GM12878 (cell line): ENCODE data around the gene M1AP. TPM values are rescaled to one million over a fixed set of nuclear protein-coding genes. Genes with fewer than 3 reads are reported as not detected.

ENCODE experiments used
- ATAC-seq: fragments of 200-7000 bp; cut with Tn5 transposase; 3 replicates; pipeline ENCODE4 v1.9.1; 2020; ENCODE audit warnings: mild to moderate bottlenecking, moderate library complexity
- BruUV-seq: library from RNA; stranded (reverse); fragments of 400-500 nt; replicated peaks from 2 replicates; lab custom pipeline; 2021; lab: Mats Ljungman, UMichigan
- CTCF ChIA-PET: fragments of 300-600 bp; sonication (Branson Sonifier 250); formaldehyde crosslinking; extraction: SDS; loops from one replicate; lab custom pipeline; 2021; ENCODE audit warnings: inconsistent platforms; lab: Yijun Ruan, JAX
- POLR2A ChIA-PET: fragments of 350-600 bp; formaldehyde crosslinking; extraction: SDS; loops from one replicate; lab custom pipeline; 2021; ENCODE audit warnings: inconsistent platforms; lab: Charles Lee
- RAD21 ChIA-PET: fragments of 300-600 bp; sonication (Branson Sonifier 250); formaldehyde crosslinking; loops from one replicate; lab custom pipeline; 2023; ENCODE audit warnings: antibody characterized with exemption; ENCODE audit not compliant: unreplicated experiment; lab: Charles Lee
- SMC1A ChIA-PET: fragments of 300-600 bp; sonication (Branson Sonifier 250); formaldehyde crosslinking; loops from one replicate; lab custom pipeline; 2023; ENCODE audit not compliant: unreplicated experiment, uncharacterized antibody; lab: Charles Lee
- DNase-seq: peaks from one replicate; pipeline ENCODE4 v3.0.0-alpha.2; 2011; ENCODE audit warnings: low read depth, low spot score
- FAIRE-seq: peaks from 3 replicates; lab custom pipeline; 2011; peaks lifted over from hg19 to GRCh38; lab: Jason Lieb, UNC
- H2AFZ ChIP-seq: 2 replicates; pipeline ENCODE4 v1.6.0; 2011; ENCODE audit warnings: low read depth, low read length, control low read depth; ENCODE audit not compliant: control insufficient read depth
- H3K27ac ChIP-seq: 2 replicates; pipeline ENCODE4 v1.5.1; 2011; ENCODE audit warnings: control low read depth; ENCODE audit not compliant: control insufficient read depth, insufficient read depth
- H3K27me3 ChIP-seq, 2 experiments: replicated peaks in 1 of 2; 2 replicates each; pipeline versions ENCODE4 v1.6.0 to v1.6.1; 2011; ENCODE audit warnings: low read length in 1 of 2; ENCODE audit not compliant: control insufficient read depth in 2 of 2, insufficient read depth in 2 of 2
- H3K36me3 ChIP-seq, 2 experiments: 2 replicates each; pipeline ENCODE4 v1.5.1; 2011; ENCODE audit warnings: low read length in 1 of 2; ENCODE audit not compliant: control insufficient read depth in 2 of 2, insufficient read depth in 2 of 2
- H3K4me1 ChIP-seq: 2 replicates; pipeline ENCODE4 v1.6.1; 2011; ENCODE audit warnings: mild to moderate bottlenecking, low read length, moderate library complexity, mixed read lengths; ENCODE audit not compliant: control insufficient read depth, insufficient read depth
- H3K4me2 ChIP-seq: 2 replicates; pipeline ENCODE4 v1.6.0; 2011; ENCODE audit warnings: control low read depth; ENCODE audit not compliant: control insufficient read depth, insufficient read depth
- H3K4me3 ChIP-seq: fragments of 200-600 bp; sonication (generic); 2 replicates; pipeline ENCODE4 v1.5.1; 2016
- H3K79me2 ChIP-seq: 2 replicates; pipeline ENCODE4 v1.6.0; 2011; ENCODE audit warnings: low read length; ENCODE audit not compliant: control insufficient read depth, insufficient read depth
- H3K9ac ChIP-seq: 2 replicates; pipeline ENCODE4 v1.8.0; 2011; ENCODE audit warnings: low read length, control low read depth, mixed read lengths; ENCODE audit not compliant: control insufficient read depth, insufficient read depth
- H3K9me3 ChIP-seq: replicated peaks from 3 replicates; pipeline ENCODE4 v1.5.1; 2011; ENCODE audit warnings: mild to moderate bottlenecking, low read length; ENCODE audit not compliant: control insufficient read depth, insufficient read depth
- H4K20me1 ChIP-seq: 2 replicates; pipeline ENCODE4 v1.6.0; 2011; ENCODE audit not compliant: control insufficient read depth, insufficient read depth
- BCLAF1 ChIP-seq: fragments of 450-650 bp; IDR thresholded peaks from 2 replicates; pipeline ENCODE4 v1.6.1; 2017; ENCODE audit warnings: antibody characterized with exemption, mild to moderate bottlenecking, moderate library complexity
- BRCA1 ChIP-seq: IDR thresholded peaks from 2 replicates; pipeline ENCODE4 v1.6.1; 2011; ENCODE audit warnings: low read depth, low read length, improper control_type of control experiment
- CREB1 ChIP-seq: IDR thresholded peaks from 2 replicates; pipeline ENCODE4 v1.6.1; 2012; ENCODE audit warnings: low read depth, mild to moderate bottlenecking, inconsistent platforms
- EZH2 ChIP-seq: IDR thresholded peaks from 2 replicates; pipeline ENCODE4 v1.6.1; 2012; ENCODE audit warnings: low read depth, mild to moderate bottlenecking, control low read depth, inconsistent platforms, low read length, borderline replicate concordance; ENCODE audit not compliant: control insufficient read depth
- RFX5 ChIP-seq: IDR thresholded peaks from 2 replicates; pipeline ENCODE4 v1.6.1; 2011; ENCODE audit warnings: low read depth, low read length, improper control_type of control experiment
- SREBF2 ChIP-seq: IDR thresholded peaks from 2 replicates; pipeline ENCODE4 v1.6.1; 2012; ENCODE audit warnings: mild to moderate bottlenecking, low read length
- USF2 ChIP-seq: IDR thresholded peaks from 2 replicates; pipeline ENCODE4 v1.6.1; 2011; ENCODE audit warnings: low read depth, low read length, improper control_type of control experiment, borderline replicate concordance
- WGBS: methylation state at CpG from one replicate; pipeline ENCODE4 v1.1.6; 2016; ENCODE audit warnings: low lambda C conversion rate; ENCODE audit not compliant: insufficient replicate concordance, insufficient coverage; ENCODE audit errors: missing lambda C conversion rate; 5-methylcytosine and 5-hydroxymethylcytosine counted together
- in situ Hi-C: fragments of 300-500 bp; cut with MboI; formaldehyde crosslinking; loops from 9 replicates; pipeline ENCODE4 v1.14.3; 2018; ENCODE audit warnings: mixed read lengths
- intact Hi-C: fragments of 100-400 bp; cut with micrococcal nuclease; formaldehyde crosslinking; loops from one replicate; pipeline ENCODE4 v1.14.2; 2022; ENCODE audit not compliant: unreplicated experiment
- polyA plus RNA-seq, 11 experiments: library from polyadenylated mRNA; depleted of rRNA in 4 of 11; unstranded in 6 of 11; stranded (reverse) in 5 of 11; fragments of >200 nt; fragmentation: Nextera tagmentation in 4 of 11; fragmentation: Illumina TruSeq in 1 of 11; extraction: Ambion mirVana in 4 of 11; extraction: Trizol in 1 of 11; gene quantifications; 1 replicate in 1 of 11; 2 replicates in 10 of 11; pipeline versions ENCODE4 v1.2.1 to v1.2.3, GENCODE V29; 2011 to 2016; ENCODE audit warnings: inconsistent platforms in 2 of 11, missing spikeins in 2 of 11, low read depth in 1 of 11
- total RNA-seq, 4 experiments: library from RNA; depleted of rRNA in 3 of 4; stranded (reverse); fragments of >200 nt in 3 of 4; fragmentation: Illumina TruSeq in 1 of 4; extraction: Trizol in 1 of 4; gene quantifications; 2 replicates each; pipeline versions ENCODE4 v1.2.1 to v1.2.3, GENCODE V29; 2013 to 2021

Gene M1AP
- total and polyA plus RNA-seq, 10 of the 15 experiments (the other 5 are each of a cell fraction or from before 2014, with no cell fraction given) = 0.04 to 0.32 (median 0.16) TPM; not detected in 4

- TF ChIP-seq RFX5 (no peak), EZH2 (no peak), BRCA1 (no peak), USF2 (no peak)
These were observed 44.7 kb downstream of the M1AP start (continued) for GRCh38 chr2:74603282-74604000.

- no peak overlapping the region for H3K27ac ChIP-seq
- no peak overlapping the region for H3K4me2 ChIP-seq
- RAD21 ChIA-PET = interaction anchor here (1.6 to 2.5 kb wide), 2 partner anchors 11 to 17 kb away, joined by 4 to 9 read pairs; no protein-coding TSS in a partner anchor
- no peaks in the 10 kb centered on the region for H3K4me1 ChIP-seq
- DNase-seq (no peak), FAIRE-seq (no peak), ATAC-seq (no peak)
- POLR2A ChIA-PET = interaction anchor here (0.6 to 1.3 kb wide), 3 partner anchors 12 to 805 kb away, joined by 3 to 4 read pairs (median 3); no protein-coding TSS in a partner anchor
- no peak overlapping the region for H3K9ac ChIP-seq
- no peaks in the 10 kb centered on the region for H3K9me3 ChIP-seq
- H4K20me1 ChIP-seq = no peaks in the 10 kb centered on the region
- SMC1A ChIA-PET = interaction anchor here (0.6 to 6.7 kb wide), 7 partner anchors 10 to 83 kb away, joined by 3 to 44 read pairs (median 3); no protein-coding TSS in a partner anchor
- H2AFZ ChIP-seq = no peak overlapping the region
- H3K4me3 ChIP-seq = no peak overlapping the region
- no peaks in the 10 kb centered on the region for H3K36me3 ChIP-seq
- WGBS = 0% methylated on average over 1 of the region's 1 CpG
- H3K79me2 ChIP-seq = no peaks in the 10 kb centered on the region
- intact Hi-C loops = no loop called here
- in situ Hi-C loops = no loop called here
- TF ChIP-seq CREB1 = no peak
- TF ChIP-seq BCLAF1 = no peak
- TF ChIP-seq SREBF2 = no peak
- CTCF ChIA-PET = interaction anchor here (7.6 kb wide), 1 partner anchor 14 kb away, joined by 74 read pairs; no protein-coding TSS in a partner anchor
- no peaks in the 10 kb centered on the region; a peak in 3 of 4 replicates for H3K27me3 ChIP-seq
- BruUV-seq = no TSS peak
These were observed 45.4 kb downstream of the M1AP start for GRCh38 chr2:74602586-74603281.
